PC-9 (cell line): ENCODE data around the gene PRKCH.

Experiments used
- CTCF ChIP-seq: fragments of 200-600 bp; sonication (generic); conservative IDR thresholded peaks from 2 replicates; pipeline ENCODE4 v1.6.1; 2017; ENCODE audit warnings: mixed run types, antibody characterized with exemption, mild to moderate bottlenecking, moderate library complexity
- EZH2 ChIP-seq: fragments of 200-600 bp; sonication (generic); IDR thresholded peaks from 2 replicates; pipeline ENCODE4 v1.8.0; 2017; ENCODE audit warnings: antibody characterized with exemption, low read depth

DNA sequence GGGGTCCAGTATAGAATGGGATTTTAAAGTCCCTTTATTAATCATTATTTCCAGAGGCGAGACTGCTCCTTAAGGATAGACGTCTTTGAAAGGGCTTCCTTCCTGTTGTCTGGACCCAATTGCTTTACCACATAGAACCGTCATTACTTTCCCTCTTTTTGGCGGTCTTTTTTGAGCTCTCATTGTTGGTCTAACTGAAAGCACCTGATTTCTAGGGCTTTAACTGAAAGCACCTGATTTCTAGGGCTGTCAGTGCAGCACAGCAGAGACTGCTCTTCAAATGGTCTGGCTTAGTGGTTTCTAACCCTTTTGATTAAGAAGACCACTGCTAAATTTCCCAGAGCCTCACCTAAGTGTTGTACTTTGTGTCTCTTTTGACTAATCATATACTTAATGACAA is 95.8 kb downstream of the PRKCH start:
- TF ChIP-seq EZH2 (no peak), CTCF (no peak)
